ENCODE data around the gene OR4K17.
"Not testable (repeated sequence)": the region's sequence is repeated elsewhere in the genome, so short reads cannot be mapped to it uniquely, and the experiment has no call there.

Gene OR4K17, protein sequence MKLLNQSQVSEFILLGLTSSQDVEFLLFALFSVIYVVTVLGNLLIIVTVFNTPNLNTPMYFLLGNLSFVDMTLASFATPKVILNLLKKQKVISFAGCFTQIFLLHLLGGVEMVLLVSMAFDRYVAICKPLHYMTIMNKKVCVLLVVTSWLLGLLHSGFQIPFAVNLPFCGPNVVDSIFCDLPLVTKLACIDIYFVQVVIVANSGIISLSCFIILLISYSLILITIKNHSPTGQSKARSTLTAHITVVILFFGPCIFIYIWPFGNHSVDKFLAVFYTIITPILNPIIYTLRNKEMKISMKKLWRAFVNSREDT

DNA sequence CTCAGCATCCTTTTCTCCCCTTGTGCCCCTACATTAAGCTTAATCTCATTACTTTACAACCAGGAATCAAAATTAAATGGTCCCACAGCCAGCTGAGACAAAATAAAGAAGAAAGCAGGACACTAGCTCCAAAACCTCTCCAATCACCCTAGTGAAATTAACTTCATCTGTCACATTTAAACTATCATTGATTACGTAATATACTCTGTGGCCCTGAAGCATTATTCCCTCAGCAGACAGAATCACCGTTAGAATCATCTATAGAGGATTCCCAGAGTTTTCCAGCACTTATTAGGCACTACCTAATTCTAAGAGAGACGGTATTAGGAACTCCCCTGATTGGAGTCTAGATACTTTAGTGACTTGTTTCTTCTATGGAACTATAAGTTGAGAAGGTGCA is at the start of gene OR4K17:
TSS of gene OR4K17 (plus strand) at position 302 of the 400 bp plus-strand sequence. CDS start 6,761 bp downstream, outside the sequence.
- in situ Hi-C loops (cut with HindIII; ENCODE audit: low pct_ligation_motif_present, low pct_unique_long_range_greater_than_20kb, low sequenced_read_pairs): no loop called here
- no peak for DNase-seq

DNA sequence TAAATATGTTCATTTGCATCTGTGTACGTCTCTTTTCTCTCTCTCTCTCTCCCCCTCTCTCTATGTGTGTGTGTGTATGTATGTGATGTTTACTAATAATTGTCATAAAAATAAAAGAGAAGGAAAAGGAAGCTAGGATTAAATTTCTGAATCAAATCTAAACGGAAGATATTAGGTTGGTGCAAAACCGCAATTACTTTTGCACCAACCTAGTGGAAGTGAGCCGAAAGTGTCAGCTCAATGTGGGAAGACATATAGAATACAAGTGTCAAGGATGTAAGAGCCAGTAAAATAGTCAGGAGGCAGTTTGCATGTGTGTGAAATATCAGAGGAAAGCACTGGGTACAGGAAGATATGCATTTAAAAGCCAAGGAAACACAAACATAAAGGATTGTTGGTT is 18.5 kb upstream of the OR4K17 start:
- in situ Hi-C loops (cut with HindIII; ENCODE audit: low pct_ligation_motif_present, low pct_unique_long_range_greater_than_20kb, low sequenced_read_pairs): no loop called here
- no peak for DNase-seq

DNA sequence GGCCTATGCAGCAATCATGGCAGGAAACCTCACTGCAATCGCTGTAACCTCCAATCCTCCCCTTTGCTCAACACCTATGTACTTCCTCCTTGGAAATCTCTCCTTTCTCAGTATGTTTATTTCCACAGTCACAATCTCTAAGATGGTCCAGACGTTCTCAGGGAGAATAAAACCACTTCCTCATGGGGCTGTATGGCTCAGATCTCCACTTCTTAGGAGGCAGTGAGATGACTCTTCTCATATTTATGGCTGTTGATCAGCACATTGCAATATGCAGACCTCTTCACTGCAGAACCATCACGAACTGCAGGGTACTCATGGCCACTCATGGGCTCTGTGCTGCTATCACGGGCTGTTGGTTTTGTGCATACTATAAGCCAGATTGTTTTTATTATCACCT is 17.1 kb upstream of the OR4K17 start:
- in situ Hi-C loops (cut with HindIII; ENCODE audit: low pct_ligation_motif_present, low pct_unique_long_range_greater_than_20kb, low sequenced_read_pairs): no loop called here
- no peak for DNase-seq

DNA sequence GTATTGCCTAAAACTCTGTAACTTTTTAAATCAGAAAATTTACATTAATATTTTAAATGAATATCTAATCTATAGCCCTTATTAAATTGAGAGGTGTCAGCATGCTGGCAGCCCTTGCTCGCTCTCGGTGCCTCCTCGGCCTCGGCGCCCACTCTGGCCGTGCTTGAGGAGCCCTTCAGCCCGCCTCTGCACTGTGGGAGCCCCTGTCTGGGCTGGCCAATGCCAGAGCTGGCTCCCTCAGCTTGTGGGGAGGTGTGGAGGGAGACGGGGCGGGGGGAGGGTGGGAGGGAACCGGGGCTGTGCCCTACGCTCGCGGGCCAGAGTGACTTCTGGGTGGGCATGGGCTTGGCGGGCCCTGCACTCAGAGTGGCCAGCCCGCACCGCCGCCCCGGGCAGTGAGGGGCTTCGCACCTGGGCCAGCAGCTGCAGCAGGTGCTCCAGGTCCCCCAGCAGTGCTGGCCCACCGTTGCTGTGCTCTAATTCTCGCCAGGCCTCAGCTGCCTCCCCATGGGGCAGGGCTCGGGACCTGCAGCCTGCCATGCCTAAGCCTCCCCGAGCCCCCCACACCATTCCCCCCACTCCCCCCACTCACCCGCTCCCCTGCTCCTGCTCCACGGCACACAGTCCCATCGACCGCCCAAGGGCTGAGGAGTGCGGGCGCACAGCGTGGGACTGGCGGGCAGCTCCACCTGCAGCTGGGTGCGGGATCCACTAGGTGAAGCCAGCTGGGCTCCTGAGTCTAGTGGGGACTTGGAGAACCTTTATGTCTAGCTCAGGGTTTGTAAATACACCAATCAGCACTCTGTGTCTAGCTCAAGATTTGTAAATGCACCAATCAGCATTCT is 11.4 kb upstream of the OR4K17 start:
- DNase-seq; in situ Hi-C loops (cut with HindIII; ENCODE audit: low pct_ligation_motif_present, low pct_unique_long_range_greater_than_20kb, low sequenced_read_pairs): not testable (repeated sequence)

DNA sequence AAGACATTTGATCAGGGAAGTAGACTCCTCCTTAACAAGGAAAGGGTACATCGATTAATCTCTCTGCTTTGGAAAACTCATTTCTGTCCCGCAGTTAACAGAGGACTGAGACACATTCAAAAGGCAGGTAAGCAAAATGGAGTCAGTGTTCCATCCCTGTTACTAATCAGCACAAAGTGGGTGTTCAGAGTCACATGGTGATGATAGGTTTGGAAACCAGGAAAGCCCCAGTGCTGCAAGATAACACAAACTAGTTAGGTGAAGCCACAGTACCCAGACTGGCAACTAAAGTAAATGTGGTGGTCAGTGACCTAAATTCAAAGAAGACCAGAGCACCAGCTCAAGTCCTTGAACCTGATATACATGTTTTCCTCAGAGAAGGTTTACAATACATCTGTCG is 1.8 kb downstream of the OR4K17 start:
- DNase-seq: no peak
- in situ Hi-C loops (cut with HindIII; ENCODE audit: low pct_ligation_motif_present, low pct_unique_long_range_greater_than_20kb, low sequenced_read_pairs): no loop called here

DNA sequence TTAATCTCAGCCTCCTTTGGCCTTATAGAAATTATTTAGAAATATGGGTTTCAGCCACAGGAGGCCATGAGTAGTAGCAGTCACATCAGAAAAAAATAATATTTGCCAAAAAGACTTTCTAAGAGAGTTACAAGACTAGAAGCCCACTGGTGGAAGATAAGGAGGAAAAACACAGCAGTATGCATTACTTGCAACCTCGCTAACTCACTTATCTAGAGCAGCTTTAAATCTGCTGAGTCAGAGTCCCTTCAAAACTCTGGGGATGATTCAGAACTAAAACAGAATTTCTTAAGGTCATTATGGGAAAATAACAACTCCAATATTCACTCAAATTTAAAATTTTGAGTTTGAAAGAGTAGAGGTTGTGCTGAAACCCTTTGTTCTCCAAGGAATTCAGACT is 6.2 kb downstream of the OR4K17 start:
- in situ Hi-C loops (cut with HindIII; ENCODE audit: low pct_ligation_motif_present, low pct_unique_long_range_greater_than_20kb, low sequenced_read_pairs): no loop called here
- no peak for DNase-seq

DNA sequence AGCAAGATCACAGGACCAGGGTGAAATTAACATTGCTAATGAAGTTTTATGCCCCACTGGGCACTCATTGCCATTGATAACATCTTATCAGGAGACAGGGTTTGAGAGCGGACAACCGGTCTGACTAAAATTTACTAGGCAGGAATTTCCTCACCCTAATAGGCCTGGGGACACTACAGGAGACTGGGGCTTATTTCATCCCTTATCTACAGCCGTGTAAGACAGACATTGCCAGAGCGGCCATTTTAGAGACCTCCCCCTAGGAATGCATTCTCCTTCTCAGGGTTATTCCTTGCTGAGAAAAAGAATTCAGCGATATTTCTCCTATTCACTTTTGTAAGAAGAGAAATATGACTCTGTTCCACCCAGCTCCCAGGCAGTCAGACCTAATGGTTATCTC is 8.3 kb downstream of the OR4K17 start:
- no peak for DNase-seq
- in situ Hi-C loops (cut with HindIII; ENCODE audit: low pct_ligation_motif_present, low pct_unique_long_range_greater_than_20kb, low sequenced_read_pairs): no loop called here

DNA sequence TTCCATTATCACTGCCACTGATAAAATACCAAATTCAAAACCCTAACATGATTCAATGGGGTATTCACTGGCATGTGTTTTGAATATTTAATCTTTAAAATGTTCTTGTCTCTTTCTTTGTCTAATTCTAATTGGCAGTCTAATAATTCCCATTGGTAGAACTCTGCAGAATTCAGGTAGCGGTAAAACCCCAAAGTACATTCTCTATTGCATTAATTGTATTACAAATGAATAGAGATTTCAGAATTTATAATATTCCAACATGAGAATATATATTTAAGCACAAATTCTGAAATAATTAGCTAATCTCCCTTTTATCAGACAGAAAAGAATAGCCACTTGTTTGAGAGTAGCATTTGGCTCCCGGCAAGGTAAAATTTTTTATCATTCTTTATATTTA is 28.0 kb downstream of the OR4K17 start, which contains the start of gene OR4N5:
TSS of gene OR4N5 (plus strand) at position 301 of the 400 bp plus-strand sequence. CDS start 4,916 bp downstream, outside the sequence.
- DNase-seq: no peak
- in situ Hi-C loops (cut with HindIII; ENCODE audit: low pct_ligation_motif_present, low pct_unique_long_range_greater_than_20kb, low sequenced_read_pairs): no loop called here

DNA sequence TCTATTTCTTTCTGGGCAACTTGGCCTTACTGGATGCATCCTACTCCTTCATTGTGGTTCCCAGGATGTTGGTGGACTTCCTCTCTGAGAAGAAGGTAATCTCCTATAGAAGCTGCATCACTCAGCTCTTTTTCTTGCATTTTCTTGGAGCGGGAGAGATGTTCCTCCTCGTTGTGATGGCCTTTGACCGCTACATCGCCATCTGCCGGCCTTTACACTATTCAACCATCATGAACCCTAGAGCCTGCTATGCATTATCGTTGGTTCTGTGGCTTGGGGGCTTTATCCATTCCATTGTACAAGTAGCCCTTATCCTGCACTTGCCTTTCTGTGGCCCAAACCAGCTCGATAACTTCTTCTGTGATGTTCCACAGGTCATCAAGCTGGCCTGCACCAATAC is 33.4 kb downstream of the OR4K17 start:
- in situ Hi-C loops (cut with HindIII; ENCODE audit: low pct_ligation_motif_present, low pct_unique_long_range_greater_than_20kb, low sequenced_read_pairs): no loop called here
- no peak for DNase-seq

DNA sequence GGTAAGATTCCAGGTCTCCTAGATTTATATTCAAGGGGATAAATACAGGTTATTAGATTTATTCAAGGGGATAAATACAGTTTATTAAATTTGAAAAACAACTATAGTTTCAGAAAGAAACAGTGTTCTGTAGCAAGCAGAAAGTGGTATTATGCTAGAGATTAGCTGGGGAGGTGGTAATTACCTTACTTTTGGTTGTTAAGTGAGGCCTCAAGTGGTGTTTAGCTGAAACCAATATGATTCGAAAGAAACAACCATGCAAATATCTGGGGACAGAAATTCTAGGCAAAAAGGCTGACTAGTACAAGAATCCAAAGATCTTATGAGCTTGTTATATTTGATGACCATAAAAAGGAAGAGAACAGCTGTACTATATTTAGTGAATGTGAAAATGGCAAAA is 34.3 kb downstream of the OR4K17 start:
- in situ Hi-C loops (cut with HindIII; ENCODE audit: low pct_ligation_motif_present, low pct_unique_long_range_greater_than_20kb, low sequenced_read_pairs): no loop called here
- DNase-seq: no peak

DNA sequence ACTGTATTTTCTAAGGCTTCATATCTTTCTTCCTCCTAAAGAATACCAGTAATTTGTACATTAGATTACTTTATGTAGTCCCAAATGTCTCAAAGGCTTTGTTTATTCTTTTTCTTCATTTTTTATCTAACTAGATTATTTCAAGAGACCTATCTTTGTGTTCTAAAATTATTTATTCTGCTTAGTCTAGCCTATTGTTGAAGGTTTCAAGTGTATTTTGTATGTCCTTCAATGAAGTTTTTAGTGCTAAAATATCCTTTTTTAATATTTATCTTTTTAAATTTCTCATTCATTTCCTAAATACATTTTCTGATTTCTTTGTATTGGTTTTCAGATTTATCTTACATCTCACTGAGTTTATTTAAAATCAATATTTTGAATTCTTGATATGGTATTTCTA is 53.9 kb downstream of the OR4K17 start:
- no peak for DNase-seq
- in situ Hi-C loops (cut with HindIII; ENCODE audit: low pct_ligation_motif_present, low pct_unique_long_range_greater_than_20kb, low sequenced_read_pairs): no loop called here

DNA sequence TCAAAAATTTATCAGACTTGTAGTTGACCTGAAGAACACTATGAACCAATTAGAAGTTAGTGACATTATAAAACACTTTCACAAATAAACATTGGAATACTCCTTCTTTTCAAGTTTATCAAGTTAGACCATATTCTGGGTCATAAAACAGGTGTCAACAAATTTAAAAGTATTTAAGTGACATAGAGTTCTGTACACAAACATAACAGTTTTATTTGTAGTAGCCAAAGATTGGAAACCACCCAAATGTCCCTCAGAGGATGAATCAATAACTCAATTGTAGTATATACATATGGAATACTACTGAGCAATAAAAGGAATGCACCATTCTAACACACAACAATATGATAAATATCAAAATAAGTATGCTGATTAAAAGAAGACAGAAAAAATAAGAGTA is 56.6 kb downstream of the OR4K17 start:
- in situ Hi-C loops (cut with HindIII; ENCODE audit: low pct_ligation_motif_present, low pct_unique_long_range_greater_than_20kb, low sequenced_read_pairs): no loop called here
- DNase-seq: no peak

DNA sequence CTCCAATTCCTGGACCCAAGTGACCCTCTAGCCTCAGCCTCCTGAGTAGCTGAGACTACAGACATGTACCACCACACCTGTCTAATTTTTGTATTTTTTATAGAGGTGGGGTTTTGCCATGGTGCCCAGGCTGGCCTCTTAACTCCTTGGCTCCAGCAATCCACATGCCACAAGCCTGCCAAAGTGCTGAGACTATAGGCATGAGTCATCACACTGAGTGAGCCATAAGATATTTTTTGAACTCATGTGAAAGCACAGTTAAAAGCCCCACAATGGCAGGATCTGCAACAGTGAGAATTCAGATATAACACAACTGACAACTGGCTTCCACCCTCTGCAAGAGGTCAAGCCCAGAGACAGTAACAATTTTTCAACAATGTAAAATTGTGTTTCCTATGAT is 59.3 kb downstream of the OR4K17 start:
- in situ Hi-C loops (cut with HindIII; ENCODE audit: low pct_ligation_motif_present, low pct_unique_long_range_greater_than_20kb, low sequenced_read_pairs): not testable (repeated sequence)
- peak; percentile 69 for DNase-seq

Data from ACHN (cell line).